ENCODE measurements around the gene SMIM5.

DNA sequence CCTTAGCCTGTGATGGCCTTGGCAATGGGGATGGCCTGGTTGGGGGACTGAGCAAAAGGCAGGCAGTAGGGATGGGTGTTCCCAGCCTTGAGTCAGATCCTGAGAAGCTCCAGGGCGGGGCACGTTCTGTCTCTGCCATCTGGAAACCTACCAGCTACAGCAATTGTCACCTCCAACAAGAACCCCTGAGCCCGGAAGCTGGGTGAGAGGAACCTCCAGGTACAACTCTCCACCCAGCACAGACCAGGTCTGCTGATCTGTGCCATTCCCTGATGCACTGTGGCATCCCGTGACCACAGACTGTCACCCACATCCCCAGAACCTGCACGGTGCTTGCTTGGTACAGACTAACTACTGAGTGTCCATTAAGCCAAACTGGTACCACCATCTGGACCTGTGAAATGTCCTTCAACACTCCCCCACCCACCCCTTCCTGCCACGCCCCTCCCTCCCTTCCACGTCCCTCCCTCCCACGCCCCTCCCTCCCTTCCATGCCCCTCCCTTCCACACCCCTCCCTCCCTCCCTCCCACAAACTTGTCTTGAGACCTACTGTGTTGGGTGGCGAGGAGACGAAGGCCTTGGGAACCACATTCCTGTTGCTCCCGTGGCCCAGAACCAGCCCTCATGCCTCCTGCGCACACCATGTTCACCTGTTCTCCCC lies 29.1 kb upstream of the SMIM5 start:
- TF ChIP-seq, protein P1, sequence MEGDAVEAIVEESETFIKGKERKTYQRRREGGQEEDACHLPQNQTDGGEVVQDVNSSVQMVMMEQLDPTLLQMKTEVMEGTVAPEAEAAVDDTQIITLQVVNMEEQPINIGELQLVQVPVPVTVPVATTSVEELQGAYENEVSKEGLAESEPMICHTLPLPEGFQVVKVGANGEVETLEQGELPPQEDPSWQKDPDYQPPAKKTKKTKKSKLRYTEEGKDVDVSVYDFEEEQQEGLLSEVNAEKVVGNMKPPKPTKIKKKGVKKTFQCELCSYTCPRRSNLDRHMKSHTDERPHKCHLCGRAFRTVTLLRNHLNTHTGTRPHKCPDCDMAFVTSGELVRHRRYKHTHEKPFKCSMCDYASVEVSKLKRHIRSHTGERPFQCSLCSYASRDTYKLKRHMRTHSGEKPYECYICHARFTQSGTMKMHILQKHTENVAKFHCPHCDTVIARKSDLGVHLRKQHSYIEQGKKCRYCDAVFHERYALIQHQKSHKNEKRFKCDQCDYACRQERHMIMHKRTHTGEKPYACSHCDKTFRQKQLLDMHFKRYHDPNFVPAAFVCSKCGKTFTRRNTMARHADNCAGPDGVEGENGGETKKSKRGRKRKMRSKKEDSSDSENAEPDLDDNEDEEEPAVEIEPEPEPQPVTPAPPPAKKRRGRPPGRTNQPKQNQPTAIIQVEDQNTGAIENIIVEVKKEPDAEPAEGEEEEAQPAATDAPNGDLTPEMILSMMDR (IDR thresholded peaks at IDR 0.05), result no peak
- no peak for TF ChIP-seq GATA3 (IDR thresholded peaks at IDR 0.05; ENCODE audit: borderline replicate concordance)
